Measurements from ENCODE around the gene FDX2.
A peak's percentile ranks its signal among the peaks of the same experiment; 100 is the strongest.
"Not testable (repeated sequence)": the region's sequence is repeated elsewhere in the genome, so short reads cannot be mapped to it uniquely, and the experiment has no call there.

FDX2 gene

GRCh38 chr19:10284065-10284959 is 31.5 kb downstream of the FDX2 start:
- no peak for DNase-seq (ENCODE audit: low read depth)

GRCh38 chr19:10283301-10284064 is 32.3 kb downstream of the FDX2 start:
- no peak for DNase-seq (ENCODE audit: low read depth)

- not testable (repeated sequence) for DNase-seq (ENCODE audit: low read depth)
Measured at GRCh38 chr19:10282043-10282442, 33.8 kb downstream of the FDX2 start.

- no peak for DNase-seq (ENCODE audit: low read depth)
Measured at GRCh38 chr19:10279737-10280442, 35.9 kb downstream of the FDX2 start.

GRCh38 chr19:10278935-10279334 is 36.9 kb downstream of the FDX2 start:
- no peak for DNase-seq (ENCODE audit: low read depth)

- no peak for DNase-seq (ENCODE audit: low read depth)
Measured at GRCh38 chr19:10277795-10278589, 37.8 kb downstream of the FDX2 start.

- DNase-seq (ENCODE audit: low read depth) = no peak
Measured at GRCh38 chr19:10274589-10274988, 41.2 kb downstream of the FDX2 start.

GRCh38 chr19:10271543-10272086 is 44.2 kb downstream of the FDX2 start:
- DNase-seq (ENCODE audit: low read depth) = no peak

- no peak for DNase-seq (ENCODE audit: low read depth)
Measured at GRCh38 chr19:10270616-10271394, 45.0 kb downstream of the FDX2 start, which contains the start of gene ICAM1. Gene ICAM1, plus strand, starts transcription at chr19:10271120. Its CDS starts 40 bp downstream, at chr19:10271160.

- DNase-seq (ENCODE audit: low read depth) = peak; percentile 94
Measured at GRCh38 chr19:10270180-10270615, 45.6 kb downstream of the FDX2 start.

- DNase-seq (ENCODE audit: low read depth) = peak; percentile 80
Measured at GRCh38 chr19:10269333-10270179, 46.3 kb downstream of the FDX2 start.

- no peak for DNase-seq (ENCODE audit: low read depth)
Measured at GRCh38 chr19:10268071-10268470, 47.7 kb downstream of the FDX2 start.

- DNase-seq (ENCODE audit: low read depth) = no peak
Measured at GRCh38 chr19:10266706-10267105, 49.1 kb downstream of the FDX2 start.

GRCh38 chr19:10262771-10263170 is 53.0 kb downstream of the FDX2 start:
- DNase-seq (ENCODE audit: low read depth) = no peak

GRCh38 chr19:10260141-10260584 is 55.7 kb downstream of the FDX2 start:
- no peak for DNase-seq (ENCODE audit: low read depth)
